H9 (cell line): Measurements from ENCODE around the gene ERBIN. TPM values are rescaled to one million over a fixed set of nuclear protein-coding genes. Genes with fewer than 3 reads are reported as not detected.

ENCODE experiments used
- DNase-seq: peaks from one replicate; pipeline ENCODE4 v3.0.0-alpha.2; 2017
- H2AFZ ChIP-seq: one replicate; pipeline ENCODE4 v1.6.1; 2013; ENCODE audit warnings: mild to moderate bottlenecking, low read length, control low read depth, moderate library complexity
- H2AK5ac ChIP-seq: 2 replicates; pipeline ENCODE4 v1.6.1; 2013; ENCODE audit warnings: low read length, control low read depth, mixed read lengths; ENCODE audit not compliant: insufficient read length
- H2BK120ac ChIP-seq: one replicate; pipeline ENCODE4 v1.6.1; 2013; ENCODE audit warnings: low read depth, mild to moderate bottlenecking, low read length, control low read depth, inconsistent platforms; ENCODE audit not compliant: poor library complexity, severe bottlenecking
- H2BK12ac ChIP-seq: 2 replicates; pipeline ENCODE4 v1.6.1; 2013; ENCODE audit warnings: low read length, control low read depth, mixed read lengths, low read depth; ENCODE audit not compliant: insufficient read length
- H2BK15ac ChIP-seq: 2 replicates; pipeline ENCODE4 v1.6.1; 2013; ENCODE audit warnings: low read depth, low read length, control low read depth
- H2BK20ac ChIP-seq: one replicate; pipeline ENCODE4 v1.6.1; 2013; ENCODE audit warnings: low read depth, mild to moderate bottlenecking, low read length, control low read depth, inconsistent platforms; ENCODE audit not compliant: poor library complexity, severe bottlenecking
- H2BK5ac ChIP-seq: 2 replicates; pipeline ENCODE4 v1.6.1; 2013; ENCODE audit warnings: low read length, control low read depth, mixed read lengths; ENCODE audit not compliant: insufficient read length
- H3K14ac ChIP-seq: 2 replicates; pipeline ENCODE4 v1.6.1; 2013; ENCODE audit warnings: low read length, control low read depth; ENCODE audit not compliant: insufficient read depth
- H3K18ac ChIP-seq: 2 replicates; pipeline ENCODE4 v1.6.1; 2013; ENCODE audit warnings: low read depth, mild to moderate bottlenecking, mixed read lengths, low read length, control low read depth; ENCODE audit not compliant: insufficient read length
- H3K23ac ChIP-seq: 2 replicates; pipeline ENCODE4 v1.6.1; 2013; ENCODE audit warnings: low read length, control low read depth, mixed read lengths, low read depth; ENCODE audit not compliant: insufficient read length
- H3K23me2 ChIP-seq: 2 replicates; pipeline ENCODE4 v1.6.1; 2013; ENCODE audit warnings: low read depth, mild to moderate bottlenecking, mixed read lengths, low read length, control low read depth; ENCODE audit not compliant: insufficient read length, poor library complexity, severe bottlenecking
- H3K27ac ChIP-seq: 2 replicates; pipeline ENCODE4 v1.5.1; 2013; ENCODE audit warnings: low read length, control low read depth, mixed read lengths, low read depth; ENCODE audit not compliant: insufficient read length
- H3K27me3 ChIP-seq: 2 replicates; pipeline ENCODE4 v1.6.1; 2013; ENCODE audit warnings: low read length, control low read depth, inconsistent platforms; ENCODE audit not compliant: insufficient read depth
- H3K4ac ChIP-seq: 2 replicates; pipeline ENCODE4 v1.6.1; 2013; ENCODE audit warnings: low read depth, mild to moderate bottlenecking, control low read depth, inconsistent platforms, low read length, moderate library complexity
- H3K4me1 ChIP-seq: 2 replicates; pipeline ENCODE4 v1.6.1; 2013; ENCODE audit warnings: low read length, control low read depth, inconsistent platforms; ENCODE audit not compliant: insufficient read depth
- H3K4me2 ChIP-seq: 2 replicates; pipeline ENCODE4 v1.6.1; 2013; ENCODE audit warnings: low read length, control low read depth, mixed read lengths; ENCODE audit not compliant: insufficient read length, insufficient read depth
- H3K56ac ChIP-seq: 2 replicates; pipeline ENCODE4 v1.6.1; 2013; ENCODE audit warnings: low read depth, mild to moderate bottlenecking, mixed read lengths, low read length, control low read depth; ENCODE audit not compliant: insufficient read length
- H3K79me1 ChIP-seq: 2 replicates; pipeline ENCODE4 v1.6.1; 2013; ENCODE audit warnings: low read depth, mild to moderate bottlenecking, moderate library complexity, low read length, control low read depth, inconsistent platforms; ENCODE audit not compliant: insufficient read depth, poor library complexity, severe bottlenecking
- H3K79me2 ChIP-seq: 2 replicates; pipeline ENCODE4 v1.6.1; 2013; ENCODE audit warnings: low read length, control low read depth, inconsistent platforms; ENCODE audit not compliant: insufficient read depth
- H3K9ac ChIP-seq: 2 replicates; pipeline ENCODE4 v1.6.1; 2013; ENCODE audit warnings: low read length, control low read depth, mixed read lengths; ENCODE audit not compliant: insufficient read length; ENCODE audit errors: extremely low read depth
- H3K9me3 ChIP-seq: one replicate; pipeline ENCODE4 v1.6.1; 2013; ENCODE audit warnings: low read depth, low read length, inconsistent platforms; ENCODE audit not compliant: control insufficient read depth
- H3T11ph ChIP-seq: one replicate; pipeline ENCODE4 v1.6.1; 2013; ENCODE audit warnings: mild to moderate bottlenecking, low read length, control low read depth, inconsistent platforms
- H4K20me1 ChIP-seq: one replicate; pipeline ENCODE4 v1.6.1; 2013; ENCODE audit not compliant: control insufficient read depth, insufficient read length, insufficient read depth
- H4K5ac ChIP-seq: 2 replicates; pipeline ENCODE4 v1.6.1; 2013; ENCODE audit warnings: low read depth, mild to moderate bottlenecking, mixed read lengths, low read length, control low read depth; ENCODE audit not compliant: insufficient read length
- H4K8ac ChIP-seq: replicated peaks from 2 replicates; pipeline ENCODE4 v1.6.1; 2013; ENCODE audit warnings: low read length, control low read depth, mixed read lengths, low read depth; ENCODE audit not compliant: insufficient read length
- H4K91ac ChIP-seq: 2 replicates; pipeline ENCODE4 v1.6.1; 2013; ENCODE audit warnings: low read depth, mild to moderate bottlenecking, moderate library complexity, mixed read lengths, low read length, control low read depth; ENCODE audit not compliant: insufficient read length
- H3K27ac Mint-ChIP-seq, 3 experiments: 2 replicates in 2 of 3; 3 replicates in 1 of 3; pipeline ENCODE4 v1.8.0; 2020 to 2021; ENCODE audit warnings: mixed read lengths in 3 of 3, mild to moderate bottlenecking in 1 of 3, moderate library complexity in 1 of 3
- H3K27me3 Mint-ChIP-seq: 2 replicates; pipeline ENCODE4 v1.8.0; 2021; ENCODE audit warnings: low read depth, mild to moderate bottlenecking, moderate library complexity, mixed read lengths
- H3K36me3 Mint-ChIP-seq, 3 experiments: 2 replicates in 2 of 3; 3 replicates in 1 of 3; pipeline ENCODE4 v1.8.0; 2020 to 2021; ENCODE audit warnings: low read depth in 3 of 3, mixed read lengths in 3 of 3; ENCODE audit not compliant: insufficient read depth in 1 of 3
- H3K4me1 Mint-ChIP-seq, 2 experiments: 2 replicates each; pipeline ENCODE4 v1.8.0; 2020; ENCODE audit warnings: mixed read lengths in 2 of 2
- H3K4me3 Mint-ChIP-seq, 2 experiments: 2 replicates in 1 of 2; 3 replicates in 1 of 2; pipeline ENCODE4 v1.8.0; 2020 to 2021; ENCODE audit warnings: mild to moderate bottlenecking in 2 of 2, mixed read lengths in 2 of 2, moderate library complexity in 1 of 2
- H3K9me3 Mint-ChIP-seq, 2 experiments: 2 replicates in 1 of 2; 3 replicates in 1 of 2; pipeline ENCODE4 v1.8.0; 2020; ENCODE audit warnings: mild to moderate bottlenecking in 2 of 2, mixed read lengths in 2 of 2, moderate library complexity in 1 of 2
- WGBS: extraction: QIAGEN DNeasy Blood & Tissue Kit; methylation state at CpG from one replicate; pipeline ENCODE4 v1.1.7; 2013; ENCODE audit warnings: missing lambda C conversion rate, low lambda C conversion rate, mixed read lengths; ENCODE audit not compliant: insufficient read length; ENCODE audit errors: extremely low coverage; 5-methylcytosine and 5-hydroxymethylcytosine counted together
- total RNA-seq: library from RNA; stranded (reverse); gene quantifications from 2 replicates; pipeline ENCODE4 v1.2.1, GENCODE V29; 2021
- TF ChIP-seq, protein P1 (sequence below): fragments of 200-600 bp; sonication (generic); conservative IDR thresholded peaks from 3 replicates; pipeline ENCODE4 v1.8.0; 2021; ENCODE audit warnings: antibody characterized with exemption, mild to moderate bottlenecking

ERBIN gene
- total RNA-seq, 1 experiment from 2014 or later, result 42.9 TPM

DNA sequence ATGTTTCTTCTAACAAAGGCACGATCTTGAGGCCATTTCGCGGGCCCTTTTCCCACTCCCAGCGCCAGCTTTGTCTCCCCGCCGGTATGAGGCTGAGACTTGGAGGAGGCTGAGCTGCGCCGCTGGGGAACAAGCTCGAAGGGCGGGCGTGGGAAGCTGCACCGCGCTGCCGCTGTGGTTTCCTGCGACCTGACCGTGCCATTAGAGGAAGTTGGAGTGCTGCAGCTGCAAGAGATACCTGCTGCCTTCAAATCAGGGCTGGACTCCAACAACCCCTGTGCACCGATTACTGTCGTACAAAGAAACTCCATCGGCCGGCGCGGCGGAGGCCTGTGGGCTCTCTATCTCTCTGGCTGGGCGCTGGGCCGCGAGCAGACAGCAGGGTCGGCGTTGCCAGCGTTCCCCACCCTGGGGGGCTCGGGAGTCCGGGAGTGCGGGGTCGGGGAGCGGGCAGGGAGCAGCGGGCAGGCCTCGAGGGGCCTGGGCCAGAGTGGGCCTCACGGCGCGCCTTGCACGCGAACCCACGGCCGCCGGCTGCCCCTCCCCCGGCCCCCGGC, 1.3 kb upstream of the ERBIN start:
- Histone ChIP-seq H2BK15ac (no peak overlapping the region), H3K23ac (no peak overlapping the region), H3K79me2 (peaks cover 12% of the 10 kb centered on the region; the same call in 1 of the 2 replicates), H3K18ac (peak overlapping the region; percentile 40), H3K4ac (no peak overlapping the region), H4K91ac (no peak overlapping the region), H2BK12ac (no peak overlapping the region), H2BK20ac (no peak overlapping the region), H3K9me3 (no peaks in the 10 kb centered on the region), H4K5ac (no peak overlapping the region), H3K79me1 (no peaks in the 10 kb centered on the region), H3K4me2 (peak overlapping the region; percentile 48), H3K23me2 (peaks cover 9% of the 10 kb centered on the region), H4K20me1 (no peaks in the 10 kb centered on the region), H3K9ac (peak overlapping the region; percentile 68), H3T11ph (no peak overlapping the region), H2AFZ (no peak overlapping the region), H2BK5ac (no peak overlapping the region), H3K27me3 (peaks cover 2% of the 10 kb centered on the region; the same call in 1 of the 2 replicates), H3K4me1 (no peaks in the 10 kb centered on the region), H2AK5ac (no peak overlapping the region), H3K27ac (no peak overlapping the region), H3K14ac (peak overlapping the region; percentile 63), H4K8ac (no peak overlapping the region), H2BK120ac (no peak overlapping the region), H3K56ac (no peak overlapping the region)
- Mint-ChIP-seq H3K4me1 (peaks cover 21 to 24% of the 10 kb centered on the region in 2 experiments), H3K27me3 (peaks cover 15% of the 10 kb centered on the region), H3K4me3 (peak overlapping the region; percentile 82 to 88), H3K27ac (peak overlapping the region; percentile 87 to 96 (median 93); a peak in 6 of 7 replicates), H3K36me3 (peaks cover 0 to 4% (median 4%) of the 10 kb centered on the region in 3 experiments; a peak in 4 of 7 replicates), H3K9me3 (no peaks in the 10 kb centered on the region)
- TF ChIP-seq, protein P1, sequence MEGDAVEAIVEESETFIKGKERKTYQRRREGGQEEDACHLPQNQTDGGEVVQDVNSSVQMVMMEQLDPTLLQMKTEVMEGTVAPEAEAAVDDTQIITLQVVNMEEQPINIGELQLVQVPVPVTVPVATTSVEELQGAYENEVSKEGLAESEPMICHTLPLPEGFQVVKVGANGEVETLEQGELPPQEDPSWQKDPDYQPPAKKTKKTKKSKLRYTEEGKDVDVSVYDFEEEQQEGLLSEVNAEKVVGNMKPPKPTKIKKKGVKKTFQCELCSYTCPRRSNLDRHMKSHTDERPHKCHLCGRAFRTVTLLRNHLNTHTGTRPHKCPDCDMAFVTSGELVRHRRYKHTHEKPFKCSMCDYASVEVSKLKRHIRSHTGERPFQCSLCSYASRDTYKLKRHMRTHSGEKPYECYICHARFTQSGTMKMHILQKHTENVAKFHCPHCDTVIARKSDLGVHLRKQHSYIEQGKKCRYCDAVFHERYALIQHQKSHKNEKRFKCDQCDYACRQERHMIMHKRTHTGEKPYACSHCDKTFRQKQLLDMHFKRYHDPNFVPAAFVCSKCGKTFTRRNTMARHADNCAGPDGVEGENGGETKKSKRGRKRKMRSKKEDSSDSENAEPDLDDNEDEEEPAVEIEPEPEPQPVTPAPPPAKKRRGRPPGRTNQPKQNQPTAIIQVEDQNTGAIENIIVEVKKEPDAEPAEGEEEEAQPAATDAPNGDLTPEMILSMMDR, result no peak
- no CpG with 5 or more reads among the region's 46 CpGs for WGBS
- peak; percentile 62 for DNase-seq
